ENCODE results near the gene DTL.

Gene DTL

DNA sequence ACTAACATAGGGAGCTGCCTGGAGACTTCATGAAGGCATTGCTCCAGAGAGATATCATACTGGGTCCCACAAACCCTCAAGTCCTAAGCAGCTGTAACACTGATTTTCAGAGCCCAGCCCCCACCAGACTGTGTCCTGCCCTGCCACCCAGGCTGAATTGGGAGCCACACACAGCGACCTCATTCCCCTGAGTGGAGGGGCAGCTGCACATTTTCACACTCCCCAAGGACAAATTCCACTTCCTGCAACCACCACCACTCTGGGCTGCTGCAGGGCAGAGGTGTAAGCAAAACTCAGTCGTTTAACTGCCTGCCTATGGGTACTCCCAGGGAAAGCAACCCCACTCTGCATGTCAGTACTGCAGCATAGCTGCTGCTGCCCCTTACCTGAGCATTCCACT is 19.8 kb downstream of the DTL start:
- Mint-ChIP-seq H3K36me3 (ENCODE audit: low read depth) (peaks cover 95% of the 10 kb centered on the region), H3K4me1 (ENCODE audit: low read depth) (no peaks in the 10 kb centered on the region), H3K4me3 (no peak overlapping the region), H3K27me3 (no peaks in the 10 kb centered on the region), H3K27ac (no peak overlapping the region), H3K9me3 (peaks cover 22% of the 10 kb centered on the region)
- no peak for DNase-seq

GRCh38 chr1:212060632-212061472 is 25.3 kb downstream of the DTL start:
- Mint-ChIP-seq H3K27me3 (no peaks in the 10 kb centered on the region), H3K4me1 (ENCODE audit: low read depth) (peaks cover 9% of the 10 kb centered on the region), H3K4me3 (no peak overlapping the region), H3K27ac (peak overlapping the region; percentile 56), H3K9me3 (peaks cover 14% of the 10 kb centered on the region), H3K36me3 (ENCODE audit: low read depth) (peaks cover 96% of the 10 kb centered on the region)
- DNase-seq, result no peak

DNA sequence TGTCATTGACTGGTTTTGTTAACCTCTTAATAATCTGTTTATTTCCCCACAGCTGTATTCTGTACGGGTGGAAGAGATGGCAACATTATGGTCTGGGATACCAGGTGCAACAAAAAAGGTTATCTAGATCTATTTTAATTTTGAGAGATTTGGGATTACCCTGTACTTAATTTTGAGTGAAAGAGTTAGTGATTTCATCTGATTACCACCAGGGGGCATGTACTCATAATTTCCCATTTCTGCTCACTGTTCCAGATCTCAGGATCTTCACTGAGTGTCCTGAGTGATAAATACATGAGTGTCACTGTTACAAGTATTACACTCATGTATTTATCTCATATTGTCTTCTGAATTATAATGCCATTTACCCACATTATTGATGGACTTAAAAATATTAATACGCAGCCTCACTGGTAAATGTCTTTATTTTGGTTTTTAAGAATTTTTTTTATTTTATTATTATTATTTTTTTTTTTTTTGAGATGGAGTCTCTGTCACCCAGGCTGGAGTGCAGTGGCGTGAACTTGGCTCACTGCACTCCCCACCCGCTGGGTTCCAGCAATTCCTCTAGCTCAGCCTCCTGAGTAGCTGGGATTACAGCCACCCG is 27.4 kb downstream of the DTL start:
- H3K4me1 Mint-ChIP-seq (ENCODE audit: low read depth), result peaks cover 9% of the 10 kb centered on the region
- no peak overlapping the region for H3K27ac Mint-ChIP-seq
- no peaks in the 10 kb centered on the region for H3K27me3 Mint-ChIP-seq
- peaks cover 4% of the 10 kb centered on the region for H3K9me3 Mint-ChIP-seq
- no peak overlapping the region for H3K4me3 Mint-ChIP-seq
- H3K36me3 Mint-ChIP-seq (ENCODE audit: low read depth), result peaks cover 96% of the 10 kb centered on the region
- no peak for DNase-seq

GRCh38 chr1:212067787-212068186 is 32.2 kb downstream of the DTL start:
- H3K27ac Mint-ChIP-seq, result no peak overlapping the region
- peaks cover 93% of the 10 kb centered on the region for H3K36me3 Mint-ChIP-seq (ENCODE audit: low read depth)

DNA sequence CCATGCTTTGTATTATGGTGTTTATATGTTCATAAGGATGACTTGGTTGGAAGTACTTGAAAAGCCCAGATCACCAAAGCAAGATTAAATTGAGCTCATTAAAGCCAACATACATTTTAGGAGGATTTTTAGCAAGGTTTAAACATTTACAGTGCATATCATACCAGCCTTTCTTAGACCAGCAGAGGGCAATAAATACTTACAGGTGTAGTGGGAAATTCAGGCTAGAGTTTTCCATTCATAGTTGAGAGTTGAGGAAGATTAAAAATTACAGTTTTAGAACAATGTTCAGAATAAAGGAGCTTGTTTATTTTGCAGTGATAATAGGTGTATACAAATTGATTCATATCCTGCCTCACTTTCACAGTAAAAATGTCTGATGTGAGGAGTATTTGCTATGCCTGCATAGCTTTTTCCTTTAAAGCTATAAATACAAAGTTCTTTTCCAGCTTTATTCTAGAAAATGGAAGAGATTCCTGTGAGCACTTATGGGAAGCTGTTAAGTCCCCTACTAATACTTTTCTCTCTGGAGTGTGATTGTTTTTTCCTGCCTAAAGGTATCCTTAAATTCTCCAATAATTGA is 35.3 kb downstream of the DTL start:
- Mint-ChIP-seq H3K4me1 (ENCODE audit: low read depth) (no peaks in the 10 kb centered on the region), H3K27me3 (no peaks in the 10 kb centered on the region), H3K4me3 (no peak overlapping the region), H3K27ac (no peak overlapping the region), H3K9me3 (no peaks in the 10 kb centered on the region), H3K36me3 (ENCODE audit: low read depth) (peaks cover 92% of the 10 kb centered on the region)
- DNase-seq, result no peak

More at GRCh38 chr1:212067787-212068186, 32.2 kb downstream of the DTL start:
- H3K9me3 Mint-ChIP-seq, result no peaks in the 10 kb centered on the region
- DNase-seq, result no peak
- H3K4me3 Mint-ChIP-seq, result no peak overlapping the region
- H3K4me1 Mint-ChIP-seq (ENCODE audit: low read depth), result no peaks in the 10 kb centered on the region
- no peaks in the 10 kb centered on the region for H3K27me3 Mint-ChIP-seq

DNA sequence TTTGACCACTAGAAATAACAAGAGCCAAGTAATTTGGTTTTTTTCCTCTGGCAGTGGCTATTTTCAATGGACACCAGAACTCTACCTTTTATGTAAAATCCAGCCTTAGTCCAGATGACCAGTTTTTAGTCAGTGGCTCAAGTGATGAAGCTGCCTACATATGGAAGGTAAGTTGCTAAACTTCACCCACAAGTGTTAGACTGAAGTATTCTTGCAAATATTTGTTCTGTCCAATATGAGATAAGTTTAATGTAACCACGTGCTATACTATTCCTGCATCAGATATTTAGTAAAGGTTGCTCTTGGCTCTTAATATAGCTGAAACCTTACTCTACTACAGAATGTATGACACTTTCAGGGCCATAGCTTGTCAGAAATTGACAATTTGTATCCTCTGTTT is 36.5 kb downstream of the DTL start:
- no peak overlapping the region for H3K4me3 Mint-ChIP-seq
- no peak overlapping the region for H3K27ac Mint-ChIP-seq
- no peaks in the 10 kb centered on the region for H3K9me3 Mint-ChIP-seq
- no peaks in the 10 kb centered on the region for H3K27me3 Mint-ChIP-seq
- DNase-seq, result no peak
- peaks cover 3% of the 10 kb centered on the region for H3K4me1 Mint-ChIP-seq (ENCODE audit: low read depth)
- peaks cover 92% of the 10 kb centered on the region for H3K36me3 Mint-ChIP-seq (ENCODE audit: low read depth)

GRCh38 chr1:212073490-212073889 is 37.9 kb downstream of the DTL start:
- DNase-seq, result no peak
- H3K4me1 Mint-ChIP-seq (ENCODE audit: low read depth), result peaks cover 3% of the 10 kb centered on the region
- H3K4me3 Mint-ChIP-seq, result no peak overlapping the region
- H3K9me3 Mint-ChIP-seq, result no peaks in the 10 kb centered on the region
- H3K36me3 Mint-ChIP-seq (ENCODE audit: low read depth), result peaks cover 89% of the 10 kb centered on the region
- H3K27ac Mint-ChIP-seq, result no peak overlapping the region
- no peaks in the 10 kb centered on the region for H3K27me3 Mint-ChIP-seq

- H3K27me3 Mint-ChIP-seq, result no peaks in the 10 kb centered on the region
- H3K9me3 Mint-ChIP-seq, result no peaks in the 10 kb centered on the region
- H3K4me3 Mint-ChIP-seq, result no peak overlapping the region
- no peak for DNase-seq
- peaks cover 3% of the 10 kb centered on the region for H3K4me1 Mint-ChIP-seq (ENCODE audit: low read depth)
- peaks cover 80% of the 10 kb centered on the region for H3K36me3 Mint-ChIP-seq (ENCODE audit: low read depth)
- no peak overlapping the region for H3K27ac Mint-ChIP-seq
Measured at GRCh38 chr1:212074313-212074712, 38.8 kb downstream of the DTL start.

DNA sequence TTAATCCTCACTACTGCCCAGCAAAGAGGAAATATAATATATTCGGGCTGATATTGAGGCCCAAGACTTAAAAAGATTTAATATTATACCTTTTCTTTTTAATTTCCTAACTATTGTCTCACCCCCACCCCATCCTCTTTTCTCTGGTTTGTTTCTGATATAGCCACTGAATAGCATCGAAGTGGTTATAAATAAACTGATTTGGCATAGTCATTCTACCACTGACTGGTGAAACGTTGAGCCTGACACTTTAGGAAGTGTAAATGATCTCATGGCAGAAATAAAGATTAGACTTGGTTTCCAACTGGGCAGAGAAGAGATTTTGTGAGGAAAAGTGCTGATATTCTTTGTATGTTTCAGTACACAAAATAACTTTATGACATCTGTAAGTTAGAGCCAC is 39.3 kb downstream of the DTL start:
- Mint-ChIP-seq H3K9me3 (no peaks in the 10 kb centered on the region), H3K4me3 (no peak overlapping the region), H3K27ac (no peak overlapping the region), H3K4me1 (ENCODE audit: low read depth) (peaks cover 3% of the 10 kb centered on the region), H3K27me3 (no peaks in the 10 kb centered on the region), H3K36me3 (ENCODE audit: low read depth) (peaks cover 77% of the 10 kb centered on the region)
- DNase-seq, result no peak

DNA sequence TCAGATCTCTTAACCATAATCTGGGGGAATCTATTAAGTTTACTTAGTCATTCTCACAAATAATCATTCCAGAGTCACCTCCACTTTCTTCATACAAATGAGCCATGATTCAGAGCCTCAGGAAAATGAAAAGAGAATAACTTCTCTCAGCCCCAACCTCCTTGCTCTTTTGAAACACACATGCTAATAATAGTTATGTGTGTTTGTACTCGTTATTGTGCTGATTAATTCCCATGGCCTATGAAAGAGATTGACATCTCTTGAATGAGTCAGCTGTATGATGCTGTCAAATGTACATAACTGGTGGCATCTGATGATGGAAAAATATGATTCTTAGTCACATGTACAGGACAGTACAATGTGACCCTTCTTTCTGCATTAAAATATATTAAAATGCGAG is 41.5 kb downstream of the DTL start:
- peaks cover 55% of the 10 kb centered on the region for H3K36me3 Mint-ChIP-seq (ENCODE audit: low read depth)
- H3K4me1 Mint-ChIP-seq (ENCODE audit: low read depth), result peaks cover 3% of the 10 kb centered on the region
- DNase-seq, result no peak
- H3K9me3 Mint-ChIP-seq, result no peaks in the 10 kb centered on the region
- H3K4me3 Mint-ChIP-seq, result no peak overlapping the region
- no peak overlapping the region for H3K27ac Mint-ChIP-seq
- H3K27me3 Mint-ChIP-seq, result no peaks in the 10 kb centered on the region

DNA sequence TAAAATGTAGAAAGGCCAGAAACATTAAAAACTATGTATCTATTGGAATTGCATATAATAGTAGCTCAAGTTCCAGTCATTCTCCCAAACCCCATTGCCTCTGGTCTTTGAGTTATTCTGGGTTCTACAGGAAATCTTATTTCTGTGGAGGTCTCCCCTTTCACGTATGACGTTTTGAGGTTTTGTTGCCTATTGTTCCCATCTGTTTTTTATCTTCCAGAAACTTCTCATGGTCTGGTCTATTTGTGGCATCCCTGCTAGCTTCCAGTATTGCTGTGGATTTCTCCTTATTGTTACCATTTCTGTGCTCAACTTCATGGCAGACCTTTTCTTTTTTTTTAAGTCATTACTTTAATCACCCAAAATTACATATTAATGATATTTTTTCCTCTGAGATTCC is 43.3 kb downstream of the DTL start:
- no peaks in the 10 kb centered on the region for H3K9me3 Mint-ChIP-seq
- H3K27me3 Mint-ChIP-seq, result no peaks in the 10 kb centered on the region
- no peak overlapping the region for H3K4me3 Mint-ChIP-seq
- H3K4me1 Mint-ChIP-seq (ENCODE audit: low read depth), result peaks cover 3% of the 10 kb centered on the region
- DNase-seq, result no peak
- no peak overlapping the region for H3K27ac Mint-ChIP-seq
- peaks cover 39% of the 10 kb centered on the region for H3K36me3 Mint-ChIP-seq (ENCODE audit: low read depth)

GRCh38 chr1:212082765-212083406 is 47.3 kb downstream of the DTL start:
- H3K36me3 Mint-ChIP-seq (ENCODE audit: low read depth), result peaks cover 40% of the 10 kb centered on the region
- H3K27ac Mint-ChIP-seq, result no peak overlapping the region
- no peaks in the 10 kb centered on the region for H3K4me1 Mint-ChIP-seq (ENCODE audit: low read depth)
- H3K9me3 Mint-ChIP-seq, result no peaks in the 10 kb centered on the region
- no peaks in the 10 kb centered on the region for H3K27me3 Mint-ChIP-seq
- no peak for DNase-seq
- H3K4me3 Mint-ChIP-seq, result no peak overlapping the region

DNA sequence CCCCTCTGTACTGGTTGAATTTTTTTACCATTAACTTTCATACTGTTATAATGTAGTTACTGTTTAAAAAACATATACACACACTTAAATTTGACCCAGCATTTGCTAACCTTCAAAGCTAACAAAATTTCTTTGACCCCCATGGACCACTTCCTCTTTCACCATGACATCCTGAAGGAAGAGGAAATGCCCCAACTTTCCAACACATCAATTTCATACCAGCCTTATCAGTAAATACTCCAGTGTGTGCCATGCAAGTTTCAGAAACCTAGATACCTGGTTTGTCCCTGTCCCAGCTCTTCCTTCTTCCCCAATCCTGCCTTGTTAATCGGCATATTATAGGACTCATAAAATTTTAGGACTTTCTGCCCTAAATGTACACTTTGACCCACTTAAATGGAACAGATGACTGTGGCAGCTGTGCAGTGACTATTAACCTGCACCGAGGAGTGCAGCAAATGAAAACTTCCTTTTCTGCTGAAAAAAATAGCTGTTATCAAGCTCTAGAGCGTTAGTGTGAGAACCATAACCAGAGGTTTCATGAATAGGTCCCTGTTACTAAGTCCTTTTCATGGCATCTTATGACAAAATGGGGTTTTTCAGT is 54.1 kb downstream of the DTL start:
- Mint-ChIP-seq H3K27ac (no peak overlapping the region), H3K9me3 (peaks cover 4% of the 10 kb centered on the region), H3K4me3 (no peak overlapping the region)

DNA sequence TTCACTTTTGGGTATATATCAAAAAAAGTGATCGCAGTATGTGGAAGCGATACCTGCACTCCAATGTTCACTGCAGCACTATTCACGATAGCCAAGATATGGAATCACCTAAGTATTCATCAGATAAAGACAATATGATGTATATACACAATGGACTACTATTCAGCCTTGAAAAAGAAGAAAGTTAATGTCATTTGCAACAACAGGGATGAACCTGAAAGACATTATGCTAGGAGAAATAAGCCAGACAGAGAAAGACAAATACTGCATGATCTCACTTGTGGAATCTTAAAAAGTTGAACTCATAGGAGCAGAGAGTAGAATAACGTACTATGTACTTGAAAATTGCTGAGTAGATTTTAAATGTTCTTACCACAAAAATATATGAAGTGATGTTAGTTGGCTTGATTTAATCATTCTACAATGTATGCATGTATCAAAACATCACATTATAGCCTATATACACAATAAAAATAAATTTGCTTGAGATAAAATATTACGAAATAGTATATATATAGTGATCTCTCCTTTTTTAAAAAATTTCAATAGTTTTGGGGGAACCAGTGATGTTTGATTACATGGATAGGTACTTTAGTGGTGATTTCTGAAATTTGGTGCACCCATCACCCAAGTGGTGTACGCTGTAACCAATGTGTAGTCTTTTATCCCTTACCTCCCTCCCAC is 56.0 kb downstream of the DTL start:
- peaks cover 8% of the 10 kb centered on the region for H3K9me3 Mint-ChIP-seq
- DNase-seq, result no peak
- H3K4me1 Mint-ChIP-seq (ENCODE audit: low read depth), result peaks cover 14% of the 10 kb centered on the region
- no peak overlapping the region for H3K27ac Mint-ChIP-seq
- H3K36me3 Mint-ChIP-seq (ENCODE audit: low read depth), result peaks cover 97% of the 10 kb centered on the region
- no peak overlapping the region for H3K4me3 Mint-ChIP-seq
- H3K27me3 Mint-ChIP-seq, result no peaks in the 10 kb centered on the region

More for the DNA sequence above, 54.1 kb downstream of the DTL start:
- Mint-ChIP-seq H3K4me1 (ENCODE audit: low read depth) (peaks cover 14% of the 10 kb centered on the region), H3K27me3 (no peaks in the 10 kb centered on the region), H3K36me3 (ENCODE audit: low read depth) (peaks cover 97% of the 10 kb centered on the region)
- DNase-seq, result no peak

Measured in activated T-cell treated with anti-CD3 and anti-CD28 coated beads, Interleukin-2, amount 50 U/mL, for 24 hours (primary cell).